HG03025 (cell line): ENCODE measurements around the gene RHOU.

Source experiments
- ATAC-seq: cut with Tn5 transposase; IDR thresholded peaks from one replicate; pipeline ENCODE4 v1.9.1; 2021; ENCODE audit warnings: mild to moderate bottlenecking, moderate library complexity; ENCODE audit not compliant: unreplicated experiment, low FRiP score

RHOU gene

GRCh38 chr1:228782662-228783417 lies 47.6 kb downstream of the RHOU start:
- no peak for ATAC-seq

DNA sequence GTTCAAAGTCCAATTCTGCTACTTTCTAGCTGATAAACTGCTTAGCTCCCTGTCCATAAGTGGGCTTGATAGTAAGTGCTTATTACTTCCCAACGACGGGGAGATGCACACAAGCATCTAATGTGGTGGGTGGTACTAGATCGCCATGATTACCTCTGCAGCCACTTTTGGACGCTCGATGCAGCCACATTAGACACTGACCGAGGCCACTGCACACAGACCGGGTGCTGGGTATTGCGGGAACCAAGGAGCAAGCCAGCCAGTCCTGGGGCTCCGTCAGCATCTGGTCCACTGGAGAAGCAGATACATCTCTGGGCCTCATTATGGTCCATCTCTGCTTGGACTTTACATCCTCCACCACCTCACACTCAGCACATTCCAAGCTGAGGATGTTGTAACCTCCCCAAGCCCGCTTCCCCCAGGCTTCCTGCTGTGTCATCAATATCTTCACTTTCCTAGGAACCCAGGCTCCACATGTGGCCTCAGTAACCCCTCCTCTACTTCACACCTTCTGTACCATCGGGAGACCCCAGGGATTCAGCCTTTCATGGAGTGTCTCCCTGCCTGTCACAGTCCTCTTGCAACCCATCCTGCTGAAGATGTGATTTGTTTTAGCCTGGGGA lies 48.2 kb downstream of the RHOU start:
- no peak for ATAC-seq

GRCh38 chr1:228784181-228784580 lies 48.9 kb downstream of the RHOU start:
- no peak for ATAC-seq

DNA sequence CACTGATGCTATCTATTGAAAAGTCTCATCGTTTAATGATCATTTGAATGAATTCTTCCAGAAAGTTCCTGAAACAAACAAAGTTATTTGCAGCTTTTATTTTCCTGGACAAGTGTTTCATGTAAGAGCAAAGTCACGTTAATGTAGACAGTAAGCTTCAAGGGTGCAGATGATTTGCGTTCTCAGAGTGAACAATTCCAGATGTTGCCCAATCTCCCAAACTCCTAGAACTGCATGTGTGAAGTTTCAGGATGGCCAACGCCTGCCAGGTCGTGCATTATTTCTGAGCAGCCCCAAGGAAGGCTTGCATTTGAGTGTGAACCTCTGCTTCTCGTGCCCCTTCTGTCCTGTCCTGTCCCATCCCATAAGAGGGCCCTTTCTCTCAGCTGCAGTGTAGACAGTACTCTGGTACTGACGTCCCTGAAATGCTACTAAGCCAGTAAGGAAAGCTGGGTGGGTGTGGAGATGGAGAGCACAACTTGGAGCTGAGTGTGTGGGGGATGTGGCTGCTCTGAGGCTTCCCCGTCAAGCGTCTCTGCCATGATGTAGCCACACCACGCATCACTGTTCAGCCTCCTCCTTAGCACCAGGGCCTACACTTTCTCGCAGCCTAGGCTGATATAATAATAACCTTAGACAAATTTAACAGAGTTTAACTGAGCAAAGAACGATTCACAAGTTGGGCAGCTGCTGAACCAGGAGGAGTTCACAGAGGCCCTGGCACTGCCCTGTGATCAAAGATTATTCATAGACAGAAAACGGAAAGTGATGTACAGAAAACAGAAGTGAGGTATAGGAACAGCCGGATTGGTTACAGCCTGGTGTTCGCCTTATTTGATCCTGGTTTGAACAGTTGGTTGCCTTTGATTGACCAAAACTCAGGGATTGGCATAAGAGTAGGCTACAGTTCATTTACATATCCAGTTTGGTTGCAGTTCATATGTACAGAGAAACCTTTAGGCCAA lies 50.4 kb downstream of the RHOU start:
- ATAC-seq, result no peak

DNA sequence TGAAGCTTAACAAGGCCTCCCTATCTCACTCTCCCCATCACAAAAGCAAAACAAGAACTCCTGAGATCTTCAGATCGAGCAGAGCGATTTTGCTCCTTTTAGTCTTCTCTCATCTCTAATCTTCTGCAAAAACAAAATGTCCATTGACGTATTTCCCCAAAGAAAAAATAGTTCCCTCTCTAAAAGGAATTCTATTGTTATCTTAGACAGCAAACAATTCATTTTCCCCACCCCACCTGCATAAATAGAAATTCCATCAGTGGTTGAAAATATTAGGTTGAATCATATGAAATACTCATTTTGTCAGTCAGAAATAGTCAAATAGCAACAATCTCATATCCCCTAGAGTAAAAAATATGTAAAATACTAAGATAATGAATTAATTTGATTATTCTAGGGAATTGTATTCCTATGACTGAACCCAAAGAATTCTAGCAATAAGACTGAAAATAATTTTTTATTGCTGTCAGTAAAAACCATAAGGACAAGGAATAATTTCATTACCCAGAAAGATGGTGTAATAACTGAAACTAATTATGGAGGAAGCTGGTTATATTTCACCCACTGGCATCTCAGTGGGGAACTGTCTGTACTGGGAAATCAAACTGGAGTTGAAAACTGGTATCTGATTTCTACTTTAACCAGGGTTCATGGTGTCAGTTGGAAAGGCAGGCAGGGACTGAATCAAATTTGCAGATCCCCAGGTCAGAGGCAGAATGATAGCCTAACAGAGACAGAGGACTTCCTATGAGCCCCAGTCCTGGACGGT lies 51.3 kb downstream of the RHOU start:
- no peak for ATAC-seq

- ATAC-seq, result no peak
These were observed 56.5 kb downstream of the RHOU start for GRCh38 chr1:228791791-228792190.

DNA sequence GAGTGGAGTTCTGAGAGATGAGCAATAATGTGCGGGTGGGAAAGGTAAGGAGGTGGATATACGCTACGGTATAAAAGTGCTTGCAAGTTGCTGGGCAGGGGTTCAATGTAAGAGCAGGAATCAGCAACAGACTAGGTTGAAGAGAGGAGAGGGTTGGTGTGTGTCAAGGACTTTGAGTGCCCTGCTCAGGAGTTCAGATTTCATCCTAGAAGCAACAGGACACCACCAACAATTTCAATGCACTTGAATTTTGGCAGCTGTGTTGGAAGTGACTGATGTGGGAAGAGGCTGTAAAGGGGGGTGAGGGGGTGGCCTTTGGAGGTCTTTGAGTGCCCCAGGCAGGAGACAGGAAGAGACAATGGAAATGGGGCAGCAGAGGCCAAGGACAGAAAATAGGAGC lies 57.3 kb downstream of the RHOU start:
- no peak for ATAC-seq

DNA sequence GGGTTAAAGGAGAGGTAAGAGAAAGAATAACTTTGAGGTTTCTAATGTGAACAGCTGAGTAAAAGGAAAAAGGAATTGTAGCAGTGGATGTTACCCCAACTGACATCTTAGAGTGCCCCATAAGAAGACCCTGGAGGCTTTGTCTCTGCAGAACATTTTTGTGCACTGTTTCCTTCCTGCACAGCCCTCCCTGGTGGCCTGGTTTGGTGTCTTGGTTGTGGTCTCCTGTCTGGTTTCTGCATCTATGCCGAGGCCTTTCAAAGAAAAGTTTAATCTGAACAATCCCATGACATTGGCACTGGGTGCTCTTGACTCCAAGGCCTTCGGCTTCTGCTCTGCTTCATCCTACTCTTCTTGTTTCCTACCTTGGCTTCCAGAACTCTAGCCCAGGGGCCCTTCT lies 57.8 kb downstream of the RHOU start:
- no peak for ATAC-seq

DNA sequence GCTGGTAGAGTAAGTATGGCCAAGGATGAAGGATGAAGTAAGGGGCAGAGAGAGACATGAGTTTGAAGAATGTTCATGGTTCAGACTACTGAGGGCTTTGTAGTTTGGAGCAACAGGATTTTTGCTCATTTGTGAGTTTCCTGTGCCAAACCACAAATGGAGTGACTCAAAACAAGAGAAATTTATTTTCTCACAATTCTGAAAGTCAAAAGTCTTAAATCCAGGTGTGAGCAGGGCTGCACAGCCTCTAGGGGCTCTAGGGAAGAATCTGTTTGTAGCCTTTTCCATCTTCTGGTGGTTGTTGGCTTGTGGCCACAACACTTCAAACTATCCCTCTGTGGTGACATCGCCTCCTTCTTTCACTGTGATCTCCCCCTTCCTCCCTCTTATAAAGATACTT lies 58.9 kb downstream of the RHOU start:
- no peak for ATAC-seq

GRCh38 chr1:228794810-228795209 lies 59.5 kb downstream of the RHOU start:
- peak; percentile 45 for ATAC-seq

DNA sequence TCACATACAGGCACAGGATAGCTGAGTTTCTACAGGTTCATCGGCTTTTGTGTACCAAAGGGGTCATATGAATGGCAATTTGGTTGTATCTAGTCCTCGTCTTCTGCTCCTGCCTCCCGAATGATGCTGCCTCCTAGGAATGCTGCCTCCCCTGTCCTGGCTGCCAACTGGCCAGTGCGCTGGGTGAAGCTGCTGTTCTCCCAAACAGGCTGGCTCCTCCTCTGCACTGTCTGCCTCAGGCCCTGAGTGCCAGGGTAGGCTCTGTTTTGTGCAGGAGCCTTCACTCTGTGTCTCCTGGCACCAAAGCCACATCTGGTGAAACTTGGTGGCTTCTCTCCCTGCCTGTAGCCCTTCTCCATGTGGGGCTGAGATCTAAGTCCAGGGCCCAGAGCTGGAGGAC lies 60.3 kb downstream of the RHOU start:
- ATAC-seq, result no peak
